ENCODE data around the gene GALK2.
"Not testable (repeated sequence)": the region's sequence is repeated elsewhere in the genome, so short reads cannot be mapped to it uniquely, and the experiment has no call there.

The GALK2 gene

DNA sequence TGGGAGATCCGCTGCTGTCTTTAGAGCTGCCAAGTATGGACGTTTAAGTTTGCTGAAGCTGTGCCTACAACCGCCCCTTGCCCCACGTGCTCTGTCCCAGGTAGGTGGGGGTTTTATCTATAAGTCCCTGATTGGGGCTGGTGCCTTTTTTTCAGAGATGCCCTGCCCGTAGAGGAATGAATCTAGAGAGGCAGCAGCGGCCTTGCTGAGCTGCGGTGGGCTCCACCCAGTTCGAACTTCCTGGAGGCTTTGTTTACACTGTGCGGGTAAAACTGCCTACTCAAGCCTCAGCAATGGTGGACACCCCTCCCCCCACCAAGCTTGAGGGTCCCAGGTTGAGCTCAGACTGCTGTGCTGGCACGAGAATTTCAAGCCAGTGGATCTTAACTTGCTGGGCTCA is 169.6 kb downstream of the GALK2 start:
- DNase-seq (ENCODE audit: low read depth in 2 of 2) = no peak

DNA sequence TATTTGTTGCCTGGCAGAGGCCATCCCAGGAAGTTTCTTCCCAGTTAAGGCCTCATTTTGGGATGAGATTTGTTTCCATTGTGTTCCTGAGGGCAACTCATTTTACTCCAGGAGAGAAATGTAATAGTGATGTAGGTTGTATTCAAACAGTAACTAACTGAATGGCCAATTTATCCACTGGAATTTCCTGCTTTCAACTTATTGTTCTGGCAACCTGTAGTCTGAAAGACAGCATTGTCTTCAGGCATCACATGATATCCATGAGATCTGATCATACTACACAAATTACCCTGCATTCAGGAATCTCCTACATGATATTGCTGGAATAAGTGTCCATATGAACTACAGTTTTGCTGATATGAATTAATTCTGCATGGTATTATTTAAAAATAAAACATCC is 173.5 kb downstream of the GALK2 start:
- DNase-seq (ENCODE audit: low read depth in 2 of 2) = no peak

DNA sequence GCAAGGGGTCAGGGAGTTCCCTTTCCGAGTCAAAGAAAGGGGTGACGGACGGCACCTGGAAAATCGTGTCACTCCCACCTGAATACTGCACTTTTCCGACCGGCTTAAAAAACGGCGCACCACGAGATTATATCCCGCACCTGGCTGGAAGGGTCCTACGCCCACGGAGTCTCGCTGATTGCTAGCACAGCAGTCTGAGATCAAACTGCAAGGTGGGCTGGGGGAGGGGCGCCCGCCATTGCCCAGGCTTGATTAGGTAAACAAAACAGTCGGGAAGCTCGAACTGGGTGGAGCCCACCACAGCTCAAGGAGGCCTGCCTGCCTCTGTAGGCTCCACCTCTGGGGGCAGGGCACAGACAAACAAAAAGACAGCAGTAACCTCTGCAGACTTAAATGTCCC is 184.4 kb downstream of the GALK2 start:
- DNase-seq (ENCODE audit: low read depth in 2 of 2) = not testable (repeated sequence)

DNA sequence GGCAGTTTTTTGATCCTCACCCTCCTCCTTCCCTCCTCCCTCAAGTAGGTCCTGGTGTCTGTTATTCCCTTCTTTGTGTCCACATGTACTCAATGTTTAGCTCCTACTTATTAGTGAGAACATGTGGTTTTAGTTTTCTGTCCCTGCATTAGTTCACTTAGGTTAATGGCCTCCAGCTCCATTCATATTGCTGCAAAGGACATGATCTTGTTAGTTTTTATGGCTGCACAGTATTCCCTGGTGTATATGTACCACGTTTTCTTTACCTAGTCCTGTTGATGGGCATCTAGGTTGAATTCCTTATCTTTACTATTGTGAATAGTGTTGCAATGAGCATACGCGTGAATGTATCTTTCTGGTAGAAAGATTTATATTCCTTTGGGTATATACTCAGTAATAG is 191.3 kb downstream of the GALK2 start:
- DNase-seq (ENCODE audit: low read depth in 2 of 2) = no peak

DNA sequence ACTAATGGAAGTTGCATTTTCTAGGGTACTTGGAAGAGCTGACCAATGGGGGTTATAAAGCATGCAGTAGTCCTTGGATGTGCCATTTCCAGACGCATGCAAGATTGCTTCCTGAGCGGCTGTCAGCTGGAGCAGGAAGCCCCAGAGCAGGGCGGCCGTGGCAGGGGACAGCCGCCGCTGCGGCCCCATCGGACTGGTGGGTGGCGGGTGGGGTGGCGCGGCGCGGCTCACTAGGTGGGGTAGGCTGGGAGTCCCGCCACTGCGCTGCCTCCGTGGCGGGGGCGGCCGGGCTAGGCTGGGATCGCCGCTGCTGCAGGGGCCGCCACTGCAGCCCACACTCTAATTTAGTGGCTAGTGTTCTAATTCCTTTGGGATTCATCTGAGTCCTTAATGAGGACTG is 196.4 kb downstream of the GALK2 start:
- no peak for DNase-seq (ENCODE audit: low read depth in 2 of 2)

DNA sequence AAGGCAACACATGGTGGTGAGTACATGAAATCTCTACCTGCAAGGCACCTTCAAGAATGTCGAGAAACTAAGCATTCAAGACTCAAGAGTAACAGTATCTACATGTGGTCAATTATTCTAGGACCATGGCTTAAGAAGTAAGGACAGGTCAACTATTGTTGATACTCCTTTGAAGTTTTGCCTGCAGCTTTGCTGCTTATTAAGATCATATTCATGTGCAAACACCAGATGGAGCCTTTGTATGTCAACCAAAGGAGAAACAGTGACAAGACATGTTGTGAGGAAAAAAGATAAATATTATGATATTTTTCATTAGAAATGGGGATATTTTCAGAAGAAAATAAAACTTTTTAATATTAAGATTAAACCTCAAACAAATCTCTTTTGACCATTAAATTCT is 200.7 kb downstream of the GALK2 start:
- no peak for DNase-seq (ENCODE audit: low read depth in 2 of 2)

DNA sequence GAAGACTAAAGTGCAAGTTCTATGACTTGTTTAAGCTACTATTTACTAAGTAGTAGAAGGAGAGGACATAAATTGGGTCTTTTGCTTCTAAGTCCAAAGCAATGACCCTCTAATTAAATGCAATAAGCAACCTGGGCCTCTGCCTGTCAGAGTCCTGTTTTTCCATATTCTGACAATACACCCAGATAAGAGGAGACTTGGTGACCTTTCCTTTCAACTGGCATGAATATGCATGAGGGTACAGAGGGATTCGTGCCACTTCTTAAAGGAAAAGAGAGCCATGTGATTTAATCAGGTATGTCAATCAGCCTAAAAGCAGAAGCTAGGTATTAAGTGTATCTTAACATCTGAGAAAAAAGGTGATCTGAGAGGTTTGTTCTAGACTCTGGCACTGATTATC is 202.3 kb downstream of the GALK2 start:
- DNase-seq (ENCODE audit: low read depth in 2 of 2) = no peak

DNA sequence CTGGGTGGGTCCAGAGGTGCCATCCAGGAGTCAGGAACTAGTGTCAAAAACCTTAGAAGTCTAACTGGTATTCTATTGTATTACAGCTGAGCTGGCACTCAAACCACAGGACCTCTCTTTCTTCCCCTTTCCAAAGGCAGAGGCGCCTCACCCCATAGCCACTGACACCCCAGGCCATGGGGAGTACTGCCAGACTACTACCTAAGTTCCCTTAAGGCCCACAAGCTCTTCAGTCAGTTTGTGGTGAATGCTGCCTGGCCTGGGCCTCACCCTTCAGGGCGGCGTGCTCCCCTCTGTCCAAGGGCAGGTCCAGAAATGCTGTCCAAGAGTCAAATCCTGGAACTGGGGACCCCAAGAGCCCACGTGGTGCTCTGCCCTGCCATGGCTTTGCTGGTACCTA is 209.9 kb downstream of the GALK2 start:
- DNase-seq (ENCODE audit: low read depth in 2 of 2) = no peak

DNA sequence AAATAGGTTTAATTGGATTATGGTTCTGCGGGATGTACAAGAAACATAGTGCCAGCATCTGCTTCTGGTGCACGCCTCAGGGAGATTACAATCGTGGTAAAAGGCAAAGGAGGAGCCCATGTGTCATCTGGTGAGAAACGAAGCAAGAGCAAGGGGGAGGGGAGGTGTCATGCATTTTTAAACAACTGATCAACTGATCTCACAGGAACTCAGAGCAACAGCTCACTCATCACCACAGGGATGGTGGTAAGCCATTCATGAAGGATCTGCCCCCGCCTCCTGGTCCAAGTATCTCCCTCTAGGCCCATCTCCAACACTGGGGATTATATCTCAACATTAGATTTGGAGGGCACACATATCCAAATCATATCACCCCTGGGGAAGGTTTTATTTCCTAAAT is 210.9 kb downstream of the GALK2 start:
- no peak for DNase-seq (ENCODE audit: low read depth in 2 of 2)

Data from activated CD8-positive, alpha-beta memory T cell treated with anti-CD3 and anti-CD28 coated beads for 4 hours (primary cell).